ENCODE data around the gene MRO.

The MRO gene

DNA sequence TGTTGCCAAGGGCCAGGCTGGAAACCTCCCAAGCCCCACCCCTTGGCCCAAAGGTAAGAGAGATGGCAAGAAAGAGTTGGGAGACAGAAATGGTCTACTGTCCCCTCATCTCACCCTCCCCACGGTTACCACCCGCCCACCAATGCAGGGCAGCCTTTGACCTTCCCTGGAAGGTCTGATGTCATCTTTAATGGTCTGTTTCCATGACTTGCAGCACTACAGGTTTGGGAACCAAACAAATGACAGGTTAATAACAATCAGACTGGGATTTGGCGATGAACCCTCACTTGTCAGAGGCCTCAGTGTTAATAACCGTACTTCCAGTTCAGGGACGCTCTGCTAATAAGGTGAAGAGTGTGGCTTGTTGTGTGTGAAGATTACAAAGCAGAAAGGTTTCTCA is 70.4 kb downstream of the MRO start:
- Histone ChIP-seq H3K9me2 (replicated peaks; ENCODE audit: control insufficient read depth, low read length) (no peaks in the 10 kb centered on the region), H3K4me1 (ENCODE audit: control insufficient read depth, low read length) (no peaks in the 10 kb centered on the region), H4K20me1 (ENCODE audit: control insufficient read depth, insufficient read depth, low read depth, low read length) (no peaks in the 10 kb centered on the region)

DNA sequence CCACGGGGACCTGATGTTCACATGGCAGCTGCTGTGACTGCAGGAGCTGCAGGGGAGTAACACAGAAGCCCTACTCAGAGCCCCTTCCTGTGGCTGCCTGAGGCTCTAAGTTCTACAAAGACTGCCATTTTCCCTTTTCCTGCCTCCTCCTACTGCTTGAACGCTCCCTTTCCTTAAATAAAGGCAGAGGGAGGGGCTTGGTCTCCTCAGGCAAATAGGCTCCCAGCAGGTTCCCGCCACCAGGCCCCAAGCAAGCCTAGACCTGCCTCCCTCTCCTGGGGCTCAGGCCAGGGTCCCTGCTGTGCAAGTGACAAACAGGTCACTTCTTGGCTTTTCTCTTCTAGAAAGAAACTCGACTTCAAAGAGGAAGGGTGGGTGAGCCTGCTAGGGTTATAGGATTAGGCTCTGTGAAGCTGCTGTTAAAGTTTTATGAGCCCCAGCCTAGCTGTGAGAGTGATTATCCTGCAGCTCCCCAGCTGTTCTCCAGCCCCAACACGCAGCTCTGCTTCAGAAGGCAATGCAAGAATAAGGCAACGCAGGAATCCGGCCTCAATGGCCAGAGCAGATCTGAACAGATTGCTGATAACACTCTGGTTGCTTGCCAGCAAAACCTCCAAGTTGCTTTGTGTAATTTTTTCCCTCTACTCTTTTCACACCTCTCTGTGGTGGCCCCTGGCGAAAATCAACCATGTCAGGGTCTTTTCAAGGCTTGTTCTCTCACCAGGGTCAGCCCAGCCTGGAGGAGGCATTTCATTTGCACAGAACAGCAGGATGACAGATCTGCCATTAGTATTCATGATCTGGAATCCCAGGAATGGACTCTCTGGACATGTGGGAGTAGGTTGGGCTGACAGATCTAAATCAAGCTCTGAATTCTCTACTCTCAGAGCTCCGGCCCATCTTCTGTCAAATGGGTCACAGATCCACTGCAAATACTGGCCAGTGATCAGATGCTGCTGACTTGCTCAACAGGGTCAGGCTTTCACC is 71.3 kb downstream of the MRO start:
- Histone ChIP-seq H3K9me3 (ENCODE audit: control insufficient read depth, insufficient read depth, low read length) (no peaks in the 10 kb centered on the region), H3K79me2 (ENCODE audit: control insufficient read depth, low read length) (no peaks in the 10 kb centered on the region), H3K4me2 (ENCODE audit: low read length) (no peak overlapping the region), H3K9me2 (replicated peaks; ENCODE audit: control insufficient read depth, low read length) (no peaks in the 10 kb centered on the region), H3K36me3 (ENCODE audit: control insufficient read depth, low read length) (no peaks in the 10 kb centered on the region), H3K4me3 (ENCODE audit: low read length) (no peak overlapping the region), H3K4me1 (ENCODE audit: control insufficient read depth, low read length) (no peaks in the 10 kb centered on the region), H3K27me3 (ENCODE audit: control insufficient read depth, low read length) (peaks cover 33% of the 10 kb centered on the region), H3K27ac (ENCODE audit: low read depth, low read length) (no peak overlapping the region), H4K20me1 (ENCODE audit: control insufficient read depth, insufficient read depth, low read depth, low read length) (no peaks in the 10 kb centered on the region), H3F3A (ENCODE audit: control insufficient read depth, insufficient read depth) (no peaks in the 10 kb centered on the region)
- TF ChIP-seq EZH2phosphoT487 (IDR thresholded peaks at IDR 0.05; ENCODE audit: borderline replicate concordance, low read length) = no peak
- TF ChIP-seq, protein P1, sequence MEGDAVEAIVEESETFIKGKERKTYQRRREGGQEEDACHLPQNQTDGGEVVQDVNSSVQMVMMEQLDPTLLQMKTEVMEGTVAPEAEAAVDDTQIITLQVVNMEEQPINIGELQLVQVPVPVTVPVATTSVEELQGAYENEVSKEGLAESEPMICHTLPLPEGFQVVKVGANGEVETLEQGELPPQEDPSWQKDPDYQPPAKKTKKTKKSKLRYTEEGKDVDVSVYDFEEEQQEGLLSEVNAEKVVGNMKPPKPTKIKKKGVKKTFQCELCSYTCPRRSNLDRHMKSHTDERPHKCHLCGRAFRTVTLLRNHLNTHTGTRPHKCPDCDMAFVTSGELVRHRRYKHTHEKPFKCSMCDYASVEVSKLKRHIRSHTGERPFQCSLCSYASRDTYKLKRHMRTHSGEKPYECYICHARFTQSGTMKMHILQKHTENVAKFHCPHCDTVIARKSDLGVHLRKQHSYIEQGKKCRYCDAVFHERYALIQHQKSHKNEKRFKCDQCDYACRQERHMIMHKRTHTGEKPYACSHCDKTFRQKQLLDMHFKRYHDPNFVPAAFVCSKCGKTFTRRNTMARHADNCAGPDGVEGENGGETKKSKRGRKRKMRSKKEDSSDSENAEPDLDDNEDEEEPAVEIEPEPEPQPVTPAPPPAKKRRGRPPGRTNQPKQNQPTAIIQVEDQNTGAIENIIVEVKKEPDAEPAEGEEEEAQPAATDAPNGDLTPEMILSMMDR (IDR thresholded peaks at IDR 0.05; ENCODE audit: low read depth, low read length, poor library complexity, severe bottlenecking) = no peak

More for the DNA sequence above, 70.4 kb downstream of the MRO start:
- H3K36me3 ChIP-seq (ENCODE audit: control insufficient read depth, low read length) = no peaks in the 10 kb centered on the region
- H3K4me3 ChIP-seq (ENCODE audit: low read length) = no peak overlapping the region
- no peaks in the 10 kb centered on the region for H3F3A ChIP-seq (ENCODE audit: control insufficient read depth, insufficient read depth)
- TF ChIP-seq, protein P1 (IDR thresholded peaks at IDR 0.05; ENCODE audit: low read depth, low read length, poor library complexity, severe bottlenecking) = no peak
- TF ChIP-seq EZH2phosphoT487 (IDR thresholded peaks at IDR 0.05; ENCODE audit: borderline replicate concordance, low read length) = no peak
- H3K27me3 ChIP-seq (ENCODE audit: control insufficient read depth, low read length) = peaks cover 33% of the 10 kb centered on the region
- no peaks in the 10 kb centered on the region for H3K79me2 ChIP-seq (ENCODE audit: control insufficient read depth, low read length)
- H3K4me2 ChIP-seq (ENCODE audit: low read length) = no peak overlapping the region
- H3K27ac ChIP-seq (ENCODE audit: low read depth, low read length) = no peak overlapping the region
- no peaks in the 10 kb centered on the region for H3K9me3 ChIP-seq (ENCODE audit: control insufficient read depth, insufficient read depth, low read length)

- H3K9me3 ChIP-seq (ENCODE audit: control insufficient read depth, insufficient read depth, low read length) = no peaks in the 10 kb centered on the region
- H3K27ac ChIP-seq (ENCODE audit: low read depth, low read length) = no peak overlapping the region
- H3K27me3 ChIP-seq (ENCODE audit: control insufficient read depth, low read length) = peaks cover 33% of the 10 kb centered on the region
- no peak overlapping the region for H3K4me3 ChIP-seq (ENCODE audit: low read length)
- no peaks in the 10 kb centered on the region for H4K20me1 ChIP-seq (ENCODE audit: control insufficient read depth, insufficient read depth, low read depth, low read length)
- no peak for TF ChIP-seq EZH2phosphoT487 (IDR thresholded peaks at IDR 0.05; ENCODE audit: borderline replicate concordance, low read length)
- TF ChIP-seq, protein P1 (IDR thresholded peaks at IDR 0.05; ENCODE audit: low read depth, low read length, poor library complexity, severe bottlenecking) = no peak
- H3K4me2 ChIP-seq (ENCODE audit: low read length) = no peak overlapping the region
- H3F3A ChIP-seq (ENCODE audit: control insufficient read depth, insufficient read depth) = no peaks in the 10 kb centered on the region
- H3K79me2 ChIP-seq (ENCODE audit: control insufficient read depth, low read length) = no peaks in the 10 kb centered on the region
- H3K9me2 ChIP-seq (replicated peaks; ENCODE audit: control insufficient read depth, low read length) = no peaks in the 10 kb centered on the region
- H3K4me1 ChIP-seq (ENCODE audit: control insufficient read depth, low read length) = no peaks in the 10 kb centered on the region
- no peaks in the 10 kb centered on the region for H3K36me3 ChIP-seq (ENCODE audit: control insufficient read depth, low read length)
Measured at GRCh38 chr18:50747849-50748242, 72.0 kb downstream of the MRO start.
